Stimulated activated CD4-positive, alpha-beta T cell treated with anti-CD3 and anti-CD28 coated beads, Interleukin-1b, Interleukin-23, amount 100 ng/mL, for 1 hour (primary cell): ENCODE data around the gene RTEL1.

Experiments
- DNase-seq, 2 donors: peaks; one replicate each; pipeline ENCODE4 v3.0.0-alpha.2; 2020; ENCODE audit warnings: low read depth in 2 of 2

Gene RTEL1

DNA sequence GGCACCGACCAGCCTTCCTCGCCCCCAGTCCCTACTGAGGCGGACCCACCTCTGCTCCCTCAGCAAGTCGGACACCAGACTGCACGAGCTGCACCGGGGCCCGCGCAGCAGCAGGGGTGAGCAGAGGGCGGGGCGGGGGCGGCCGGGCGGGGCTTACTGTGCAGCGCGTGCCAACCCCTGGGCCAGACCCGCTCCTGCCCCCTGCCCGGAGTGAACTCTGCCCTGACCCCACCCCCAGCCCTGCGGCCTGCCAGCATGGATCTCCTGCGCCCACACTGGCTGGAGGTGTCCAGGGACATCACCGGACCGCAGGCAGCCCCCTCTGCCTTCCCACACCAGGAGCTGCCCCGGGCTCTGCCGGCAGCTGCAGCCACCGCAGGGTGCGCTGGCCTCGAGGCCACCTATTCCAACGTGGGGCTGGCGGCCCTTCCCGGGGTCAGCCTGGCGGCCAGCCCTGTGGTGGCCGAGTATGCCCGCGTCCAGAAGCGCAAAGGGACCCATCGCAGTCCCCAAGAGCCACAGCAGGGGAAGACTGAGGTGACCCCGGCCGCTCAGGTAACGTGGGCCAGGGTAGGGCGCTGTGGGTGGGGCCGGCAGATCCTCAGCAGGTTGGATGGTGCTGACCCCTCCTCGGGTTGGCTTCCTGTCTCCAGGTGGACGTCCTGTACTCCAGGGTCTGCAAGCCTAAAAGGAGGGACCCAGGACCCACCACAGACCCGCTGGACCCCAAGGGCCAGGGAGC, 80.0 kb downstream of the RTEL1 start:
- no peak for DNase-seq

DNA sequence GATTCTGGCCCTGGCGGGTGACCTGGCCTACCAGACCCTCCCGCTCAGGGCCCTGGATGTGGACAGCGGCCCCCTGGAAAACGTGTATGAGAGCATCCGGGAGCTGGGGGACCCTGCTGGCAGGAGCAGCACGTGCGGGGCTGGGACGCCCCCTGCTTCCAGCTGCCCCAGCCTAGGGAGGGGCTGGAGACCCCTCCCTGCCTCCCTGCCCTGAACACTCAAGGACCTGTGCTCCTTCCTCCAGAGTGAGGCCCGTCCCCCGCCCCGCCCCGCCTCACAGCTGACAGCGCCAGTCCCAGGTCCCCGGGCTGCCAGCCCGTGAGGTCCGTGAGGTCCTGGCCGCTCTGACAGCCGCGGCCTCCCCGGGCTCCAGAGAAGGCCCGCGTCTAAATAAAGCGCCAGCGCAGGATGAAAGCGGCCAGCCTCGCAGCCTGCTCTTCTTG, 80.6 kb downstream of the RTEL1 start:
- no peak for DNase-seq

- no peak for DNase-seq
These were observed 81.3 kb downstream of the RTEL1 start, which contains the start of gene SLC2A4RG for GRCh38 chr20:63739130-63740069. Gene SLC2A4RG (plus strand): TSS chr20:63739776. CDS start chr20:63739913, 137 bp downstream.

- DNase-seq, result no peak
These were observed 82.0 kb downstream of the RTEL1 start for GRCh38 chr20:63740070-63740626.

- DNase-seq, result no peak
These were observed 82.7 kb downstream of the RTEL1 start for GRCh38 chr20:63740627-63741353.

DNA sequence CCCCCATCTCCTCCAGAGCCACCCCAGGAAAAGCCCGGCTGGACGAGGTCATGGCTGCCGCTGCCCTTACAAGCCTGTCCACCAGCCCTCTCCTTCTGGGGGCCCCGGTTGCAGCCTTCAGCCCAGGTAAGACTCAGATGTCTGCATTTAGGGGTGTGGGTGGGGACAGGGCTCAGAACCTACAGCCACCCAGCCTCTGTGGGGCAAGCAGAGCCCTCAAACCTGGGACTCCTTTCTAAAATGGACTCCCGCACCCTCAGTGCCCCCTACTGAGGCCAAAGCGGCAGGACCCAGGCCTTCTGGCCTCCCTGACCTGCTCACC, 83.2 kb downstream of the RTEL1 start:
- no peak for DNase-seq

DNA sequence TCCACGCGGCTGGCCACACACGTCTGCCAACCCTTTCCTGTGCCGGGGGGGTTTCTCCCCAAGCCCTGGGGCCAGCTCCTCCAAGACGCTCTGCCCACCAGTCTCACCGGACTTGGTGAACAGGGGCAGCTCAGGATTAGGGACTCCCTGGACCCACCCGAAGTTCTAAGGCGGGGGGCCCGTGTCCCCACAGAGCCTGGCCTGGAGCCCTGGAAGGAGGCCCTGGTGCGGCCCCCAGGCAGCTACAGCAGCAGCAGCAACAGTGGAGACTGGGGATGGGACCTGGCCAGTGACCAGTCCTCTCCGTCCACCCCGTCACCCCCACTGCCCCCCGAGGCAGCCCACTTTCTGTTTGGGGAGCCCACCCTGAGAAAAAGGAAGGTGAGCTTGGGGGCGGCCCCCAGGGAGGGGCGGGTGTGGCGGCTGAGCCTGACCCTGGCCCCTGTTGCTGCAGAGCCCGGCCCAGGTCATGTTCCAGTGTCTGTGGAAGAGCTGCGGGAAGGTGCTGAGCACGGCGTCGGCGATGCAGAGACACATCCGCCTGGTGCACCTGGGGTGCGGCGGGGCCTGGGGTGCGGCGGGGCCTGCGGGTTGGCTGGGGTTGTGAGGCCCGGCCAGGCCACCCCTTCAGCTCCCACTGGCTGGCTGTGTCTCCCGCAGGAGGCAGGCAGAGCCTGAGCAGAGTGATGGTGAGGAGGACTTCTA, 83.7 kb downstream of the RTEL1 start:
- DNase-seq, result no peak

DNA sequence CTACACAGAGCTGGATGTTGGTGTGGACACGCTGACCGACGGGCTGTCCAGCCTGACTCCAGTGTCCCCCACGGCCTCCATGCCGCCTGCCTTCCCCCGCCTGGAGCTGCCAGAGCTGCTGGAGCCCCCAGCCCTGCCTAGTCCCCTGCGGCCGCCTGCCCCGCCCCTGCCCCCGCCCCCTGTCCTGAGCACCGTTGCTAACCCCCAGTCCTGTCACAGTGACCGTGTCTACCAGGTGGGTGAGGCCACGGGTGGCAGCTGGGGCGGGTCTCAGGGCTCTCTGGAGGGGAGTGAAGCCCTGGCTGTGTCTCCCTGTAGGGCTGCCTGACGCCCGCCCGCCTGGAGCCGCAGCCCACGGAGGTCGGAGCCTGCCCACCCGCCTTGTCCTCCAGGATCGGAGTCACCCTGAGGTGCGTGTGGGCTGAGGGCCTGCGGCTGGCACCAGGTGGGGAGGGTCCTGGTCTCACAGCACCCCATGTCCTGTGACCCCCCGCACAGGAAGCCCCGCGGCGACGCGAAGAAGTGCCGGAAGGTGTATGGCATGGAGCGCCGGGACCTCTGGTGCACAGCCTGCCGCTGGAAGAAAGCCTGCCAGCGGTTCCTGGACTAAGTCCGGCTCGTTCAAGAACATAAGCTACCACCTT, 84.4 kb downstream of the RTEL1 start:
- no peak for DNase-seq

DNA sequence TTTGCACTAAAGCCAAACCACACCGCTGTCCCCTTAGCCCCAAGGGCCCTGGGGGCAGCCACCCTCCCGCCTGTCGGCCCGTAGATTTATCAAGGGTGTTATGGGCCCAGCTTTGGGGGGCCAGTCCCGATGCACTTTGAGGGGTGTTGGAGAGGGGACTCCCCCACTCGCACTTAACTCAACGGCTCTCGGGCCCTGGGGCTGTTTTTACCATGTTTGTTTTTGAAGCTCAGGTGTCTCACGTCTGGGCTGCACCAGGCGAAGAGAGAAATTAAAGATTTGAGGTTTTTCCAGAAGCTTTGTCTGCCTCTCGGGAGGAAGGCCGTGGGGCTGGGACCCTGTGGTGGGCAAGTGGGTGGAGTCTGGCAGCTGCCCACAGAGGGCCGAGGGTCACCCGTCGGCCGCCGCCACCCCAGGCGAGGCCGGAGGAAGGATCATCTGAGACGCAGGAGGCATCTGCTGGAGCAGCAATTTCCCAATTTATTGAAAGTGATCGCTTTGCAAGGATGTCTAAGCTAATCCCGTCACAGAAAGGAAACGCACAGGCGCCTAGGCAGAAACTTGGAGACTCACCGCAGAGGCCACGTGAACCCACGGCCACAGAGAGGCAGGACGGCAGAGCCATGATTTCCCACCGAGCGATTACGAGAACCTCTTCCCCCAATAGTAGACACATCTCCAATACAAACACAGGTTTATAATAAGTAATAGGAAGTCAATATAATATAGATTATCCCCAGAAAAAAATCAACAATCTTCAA, 85.3 kb downstream of the RTEL1 start:
- no peak for DNase-seq

DNA sequence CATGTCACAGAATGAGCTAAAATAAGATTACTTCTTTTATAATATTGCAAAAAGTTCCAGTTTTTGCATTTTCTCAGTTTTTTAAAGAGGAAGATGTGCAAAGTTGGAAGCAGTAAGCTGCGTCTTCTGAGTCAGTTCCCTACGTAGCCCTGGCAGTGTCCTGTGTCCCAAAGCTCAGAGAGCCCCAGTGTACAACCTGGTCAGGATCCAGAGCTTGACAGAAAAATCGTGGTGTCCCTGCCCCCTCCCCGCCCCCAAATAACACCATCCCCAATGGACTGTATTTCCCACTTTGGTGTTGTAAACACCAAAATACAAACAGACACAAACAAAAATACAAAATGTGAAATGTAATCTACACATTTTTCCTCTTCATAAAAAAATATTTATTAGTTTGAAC, 86.0 kb downstream of the RTEL1 start:
- no peak for DNase-seq

DNA sequence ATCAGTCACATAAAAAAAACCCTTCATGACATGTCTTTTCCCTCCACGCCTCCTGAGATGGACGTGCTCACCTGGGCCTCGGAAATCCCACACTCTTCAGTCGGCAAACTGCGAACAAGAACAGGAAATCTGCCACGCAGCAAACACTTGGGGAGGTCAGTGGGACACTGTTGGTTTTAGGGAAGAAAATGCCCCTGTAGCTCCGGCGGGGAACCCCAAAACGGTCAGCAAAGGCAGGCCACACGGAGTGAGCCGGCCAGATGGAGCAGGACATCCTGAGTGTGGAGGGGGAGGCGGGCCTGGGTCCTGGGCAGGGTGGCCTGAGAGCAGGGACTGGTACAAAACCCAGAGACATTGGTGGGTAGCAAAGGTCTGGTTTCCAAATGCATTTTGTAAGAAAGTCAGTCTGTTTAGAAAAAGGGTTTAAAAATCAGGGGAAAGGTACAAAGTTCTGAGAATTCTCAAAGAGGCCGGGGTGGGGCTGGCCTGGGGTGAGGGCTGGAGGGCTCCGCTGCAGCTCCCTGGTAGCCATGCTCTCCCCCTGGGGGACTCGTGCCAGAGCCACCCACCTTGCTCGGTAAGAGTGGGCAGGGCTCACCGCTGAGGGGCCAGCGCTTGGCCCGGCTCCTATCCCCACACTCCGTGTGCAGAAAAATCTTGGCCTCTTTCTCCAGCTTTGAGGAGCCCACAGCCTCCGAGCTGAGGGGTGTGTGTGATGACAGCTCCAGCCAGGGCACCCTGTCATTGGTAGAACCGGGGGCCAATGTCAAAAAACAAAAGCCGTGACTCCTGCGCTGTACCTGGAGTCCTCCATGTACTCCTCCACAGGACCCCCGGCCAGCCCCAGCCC, 86.7 kb downstream of the RTEL1 start:
- no peak for DNase-seq

DNA sequence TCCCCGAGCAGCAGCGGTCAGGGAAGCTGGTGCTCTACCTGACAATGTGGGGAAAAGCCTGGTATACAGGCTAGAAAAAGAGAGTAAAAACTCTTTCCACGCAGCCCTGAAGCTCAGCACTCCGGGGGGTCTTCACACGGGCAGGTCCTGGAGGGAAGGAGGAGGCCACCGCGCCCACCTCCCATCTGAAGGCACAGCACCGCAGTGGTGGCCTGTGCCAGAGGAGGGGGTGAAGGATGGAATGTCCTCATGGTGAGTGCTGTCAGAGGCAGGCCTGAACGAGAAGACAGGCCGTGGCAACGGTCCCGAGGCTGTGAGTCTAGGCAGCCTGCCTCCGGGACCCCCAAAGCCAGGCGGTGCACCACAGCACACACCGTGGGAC, 87.3 kb downstream of the RTEL1 start:
- no peak for DNase-seq
